Neutrophil (primary cell): ENCODE data around the gene RAB40C.

Experiments used
- H3K27ac ChIP-seq: fragments of 200-600 bp; sonication (generic); 2 replicates; pipeline ENCODE4 v1.5.1; 2016; ENCODE audit warnings: mild to moderate bottlenecking, moderate library complexity
- H3K27me3 ChIP-seq: fragments of 200-600 bp; sonication (generic); 2 replicates; pipeline ENCODE4 v1.6.0; 2016; ENCODE audit warnings: mild to moderate bottlenecking
- H3K36me3 ChIP-seq: fragments of 200-600 bp; sonication (generic); 2 replicates; pipeline ENCODE4 v1.5.1; 2017
- H3K4me1 ChIP-seq, 2 experiments: fragments of 200-600 bp in 1 of 2; sonication (generic) in 1 of 2; 1 replicate in 1 of 2; 2 replicates in 1 of 2; pipeline versions ENCODE4 v1.5.1 to v1.6.1; 2013 to 2016; ENCODE audit warnings: low read depth in 1 of 2, low read length in 1 of 2, mild to moderate bottlenecking in 1 of 2, moderate library complexity in 1 of 2; ENCODE audit not compliant: control insufficient read depth in 1 of 2, insufficient read depth in 1 of 2
- H3K4me3 ChIP-seq, 2 experiments: fragments of 200-600 bp in 1 of 2; sonication (generic) in 1 of 2; 1 replicate in 1 of 2; 2 replicates in 1 of 2; pipeline ENCODE4 v1.5.1; 2013 to 2016; ENCODE audit warnings: low read depth in 1 of 2, low read length in 1 of 2, mild to moderate bottlenecking in 1 of 2, moderate library complexity in 1 of 2
- H3K9me3 ChIP-seq: fragments of 200-600 bp; sonication (generic); 2 replicates; pipeline ENCODE4 v1.5.1; 2016
- TF ChIP-seq, protein P1 (sequence below): fragments of 200-600 bp; sonication (generic); IDR thresholded peaks from 2 replicates; pipeline ENCODE4 v1.5.1; 2016; ENCODE audit warnings: antibody characterized with exemption

The RAB40C gene

DNA sequence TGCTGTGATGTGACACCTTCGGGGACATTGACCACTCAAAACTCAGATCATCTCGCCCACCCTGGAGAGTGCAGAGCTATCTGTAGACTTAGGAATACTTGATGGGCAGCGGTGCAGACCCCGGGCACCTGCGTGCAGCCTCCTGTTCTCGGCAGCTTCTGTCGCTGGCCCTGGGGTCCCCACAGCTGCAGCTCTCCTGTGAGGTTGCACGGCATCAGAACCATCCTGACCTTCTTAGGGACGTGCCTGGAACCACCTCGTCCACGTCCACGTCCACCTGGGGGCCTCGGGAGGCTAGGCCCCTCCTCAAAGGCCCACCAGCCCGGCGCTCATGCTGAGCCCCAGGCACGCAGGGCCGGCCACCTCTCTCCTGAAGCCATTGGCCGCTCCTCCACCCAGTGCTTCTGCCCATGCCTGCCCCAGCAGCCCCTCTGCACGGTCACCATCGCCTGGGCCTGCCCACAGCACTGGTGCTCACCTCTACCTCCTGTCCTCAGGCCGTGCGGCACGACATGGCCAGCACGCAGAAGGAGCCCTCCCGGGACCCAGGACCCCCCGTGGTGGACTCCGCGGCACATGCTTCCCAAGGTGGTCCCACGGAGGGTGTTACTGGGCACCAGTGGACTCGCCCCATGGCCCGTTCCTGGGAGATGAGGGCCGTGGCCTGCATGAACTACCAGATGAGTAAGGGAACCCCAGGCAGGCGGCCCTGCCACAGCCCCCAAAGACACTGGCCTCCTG lies 38.6 kb downstream of the RAB40C start:
- Histone ChIP-seq H3K27ac (no peak overlapping the region), H3K4me1 (no peaks in the 10 kb centered on the region), H3K27me3 (peaks cover 25% of the 10 kb centered on the region), H3K9me3 (no peaks in the 10 kb centered on the region), H3K36me3 (peaks cover 61% of the 10 kb centered on the region), H3K4me3 (no peak overlapping the region)
- TF ChIP-seq, protein P1, sequence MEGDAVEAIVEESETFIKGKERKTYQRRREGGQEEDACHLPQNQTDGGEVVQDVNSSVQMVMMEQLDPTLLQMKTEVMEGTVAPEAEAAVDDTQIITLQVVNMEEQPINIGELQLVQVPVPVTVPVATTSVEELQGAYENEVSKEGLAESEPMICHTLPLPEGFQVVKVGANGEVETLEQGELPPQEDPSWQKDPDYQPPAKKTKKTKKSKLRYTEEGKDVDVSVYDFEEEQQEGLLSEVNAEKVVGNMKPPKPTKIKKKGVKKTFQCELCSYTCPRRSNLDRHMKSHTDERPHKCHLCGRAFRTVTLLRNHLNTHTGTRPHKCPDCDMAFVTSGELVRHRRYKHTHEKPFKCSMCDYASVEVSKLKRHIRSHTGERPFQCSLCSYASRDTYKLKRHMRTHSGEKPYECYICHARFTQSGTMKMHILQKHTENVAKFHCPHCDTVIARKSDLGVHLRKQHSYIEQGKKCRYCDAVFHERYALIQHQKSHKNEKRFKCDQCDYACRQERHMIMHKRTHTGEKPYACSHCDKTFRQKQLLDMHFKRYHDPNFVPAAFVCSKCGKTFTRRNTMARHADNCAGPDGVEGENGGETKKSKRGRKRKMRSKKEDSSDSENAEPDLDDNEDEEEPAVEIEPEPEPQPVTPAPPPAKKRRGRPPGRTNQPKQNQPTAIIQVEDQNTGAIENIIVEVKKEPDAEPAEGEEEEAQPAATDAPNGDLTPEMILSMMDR = no peak

DNA sequence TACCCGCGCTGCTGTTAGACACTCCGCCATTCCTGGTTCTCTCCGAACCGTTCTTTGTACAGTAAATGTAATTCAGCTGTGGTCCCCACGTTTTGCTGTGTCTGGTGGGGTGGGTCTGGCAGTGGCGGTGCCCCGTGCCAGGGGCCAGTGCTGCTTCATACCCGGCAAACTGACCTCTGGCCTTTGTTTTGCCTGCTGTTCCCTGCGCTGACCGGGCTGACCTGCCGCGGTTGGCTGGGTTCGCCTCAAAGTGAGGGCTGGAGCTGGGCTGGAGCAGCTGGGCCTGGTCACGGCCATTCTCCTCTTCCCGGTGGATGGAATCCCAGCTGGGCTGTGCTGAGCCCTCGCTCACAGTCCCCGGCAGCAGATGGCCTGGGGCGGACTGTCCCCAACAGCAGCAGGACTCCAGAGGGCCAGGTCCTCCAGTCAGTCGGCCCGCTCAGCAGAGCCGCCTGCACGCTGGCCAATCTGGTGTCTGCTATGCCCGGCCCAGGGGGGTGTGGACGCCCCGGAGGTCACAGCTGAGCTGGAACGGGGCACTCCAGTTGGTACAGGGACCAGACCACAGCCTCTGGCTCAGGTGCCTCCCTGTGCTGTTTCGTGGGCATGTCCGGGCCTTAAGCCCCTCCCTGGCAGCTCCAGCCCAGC lies 39.4 kb downstream of the RAB40C start:
- H3K27ac ChIP-seq = no peak overlapping the region
- H3K4me3 ChIP-seq = no peak overlapping the region
- no peaks in the 10 kb centered on the region for H3K9me3 ChIP-seq
- peaks cover 60% of the 10 kb centered on the region for H3K36me3 ChIP-seq
- peaks cover 25% of the 10 kb centered on the region for H3K27me3 ChIP-seq
- H3K4me1 ChIP-seq = no peaks in the 10 kb centered on the region
- TF ChIP-seq, protein P1 = no peak

DNA sequence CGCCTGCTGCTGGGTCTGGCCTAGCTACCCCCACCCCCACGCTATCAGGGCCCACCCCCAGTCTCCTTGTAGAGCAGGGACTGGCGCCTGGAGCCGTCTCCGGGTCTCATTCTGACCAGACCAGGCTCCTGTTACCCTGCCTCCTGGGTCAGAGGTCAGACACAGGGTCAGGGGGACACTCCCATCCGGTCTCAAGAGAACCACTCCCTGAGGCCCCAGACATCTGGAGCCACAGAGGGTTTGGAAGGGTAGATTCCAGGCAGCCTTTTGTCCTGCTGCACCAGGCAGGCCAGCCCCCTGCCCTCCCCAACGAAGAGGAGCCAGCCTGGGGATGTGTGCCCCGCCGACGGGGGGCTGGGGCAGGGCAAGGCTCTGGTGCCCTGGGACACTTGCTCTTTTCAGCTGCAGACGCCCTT lies 40.0 kb downstream of the RAB40C start:
- H3K27ac ChIP-seq = no peak overlapping the region
- H3K4me3 ChIP-seq = no peak overlapping the region
- peaks cover 56% of the 10 kb centered on the region for H3K36me3 ChIP-seq
- peaks cover 25% of the 10 kb centered on the region for H3K27me3 ChIP-seq
- H3K4me1 ChIP-seq = no peaks in the 10 kb centered on the region
- TF ChIP-seq, protein P1 = no peak
- no peaks in the 10 kb centered on the region for H3K9me3 ChIP-seq

GRCh38 chr16:630249-630814 lies 40.5 kb downstream of the RAB40C start:
- TF ChIP-seq, protein P1 = no peak
- Histone ChIP-seq H3K4me1 (peaks cover under 1 to 4% of the 10 kb centered on the region in 2 experiments), H3K4me3 (no peak overlapping the region), H3K9me3 (no peaks in the 10 kb centered on the region), H3K27me3 (peaks cover 25% of the 10 kb centered on the region), H3K27ac (no peak overlapping the region), H3K36me3 (peaks cover 52% of the 10 kb centered on the region)

DNA sequence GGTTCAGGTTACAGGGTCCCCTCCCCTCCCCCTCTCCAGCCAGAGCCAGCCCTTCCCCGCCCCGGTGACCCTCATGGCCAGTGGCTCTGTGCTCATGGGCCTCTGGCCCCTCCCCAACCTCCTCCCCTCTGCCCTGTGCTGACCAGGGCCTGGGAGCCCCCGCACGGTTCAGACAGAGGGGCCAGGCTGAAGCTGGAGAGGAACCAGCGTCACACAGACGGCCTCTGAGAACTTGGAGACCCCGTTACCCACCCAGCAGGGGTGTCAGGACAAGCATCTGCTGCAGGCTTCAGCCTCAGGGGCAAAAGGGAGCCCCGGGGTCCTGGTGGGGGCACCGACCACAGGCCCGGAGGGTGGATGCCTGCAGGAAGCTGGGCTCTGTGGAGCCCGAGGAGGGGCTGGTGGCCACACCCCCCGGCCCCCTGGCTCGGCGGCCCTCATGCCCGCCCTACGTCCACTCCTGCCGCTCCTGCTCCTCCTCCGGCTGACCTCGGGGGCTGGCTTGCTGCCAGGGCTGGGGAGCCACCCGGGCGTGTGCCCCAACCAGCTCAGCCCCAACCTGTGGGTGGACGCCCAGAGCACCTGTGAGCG lies 41.0 kb downstream of the RAB40C start, which contains the start of gene WFIKKN1:
TSS of gene WFIKKN1 (plus strand) at position 171 of the 591 bp plus-strand sequence. CDS start at position 440, 269 bp downstream.
- Histone ChIP-seq H3K4me3 (no peak within 1 kb of the TSS), H3K9me3 (no peaks in the 10 kb centered on the region), H3K4me1 (peaks cover 6 to 9% of the 10 kb centered on the region in 2 experiments), H3K36me3 (peaks cover 46% of the 10 kb centered on the region), H3K27ac (no peak within 1 kb of the TSS), H3K27me3 (peaks cover 25% of the 10 kb centered on the region)
- TF ChIP-seq, protein P1 = no peak
